GM21390 (cell line): Measurements from ENCODE around the gene TRABD.

Experiments
- ATAC-seq: cut with Tn5 transposase; IDR thresholded peaks from one replicate; pipeline ENCODE4 v1.9.1; 2021; ENCODE audit not compliant: unreplicated experiment

The TRABD gene

GRCh38 chr22:50233223-50233622 is 47.5 kb downstream of the TRABD start:
- ATAC-seq: no peak

GRCh38 chr22:50236731-50237409 is 51.2 kb downstream of the TRABD start:
- no peak for ATAC-seq

DNA sequence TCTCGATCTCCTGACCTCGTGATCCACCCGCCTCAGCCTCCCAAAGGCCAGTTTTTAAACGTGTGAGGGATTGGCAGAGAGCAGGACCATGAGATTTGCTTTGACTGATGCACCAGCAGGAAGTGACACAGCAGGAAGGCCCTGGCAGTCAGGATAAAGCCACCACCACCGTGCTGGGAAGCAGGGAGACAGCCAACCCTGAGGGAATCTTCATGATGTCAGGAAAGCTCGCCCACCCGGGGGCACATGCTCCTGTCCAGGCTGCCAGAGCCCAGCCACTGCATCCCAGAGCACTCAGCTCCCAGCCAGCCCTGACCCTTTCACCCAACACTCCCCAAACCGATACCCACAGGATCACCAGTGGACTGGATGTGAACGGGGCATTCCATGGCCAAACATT is 53.0 kb downstream of the TRABD start:
- ATAC-seq: no peak

- ATAC-seq: no peak
Observed at GRCh38 chr22:50242406-50242949, 56.8 kb downstream of the TRABD start.

- ATAC-seq: no peak
Observed at GRCh38 chr22:50243685-50244419, 58.1 kb downstream of the TRABD start.

DNA sequence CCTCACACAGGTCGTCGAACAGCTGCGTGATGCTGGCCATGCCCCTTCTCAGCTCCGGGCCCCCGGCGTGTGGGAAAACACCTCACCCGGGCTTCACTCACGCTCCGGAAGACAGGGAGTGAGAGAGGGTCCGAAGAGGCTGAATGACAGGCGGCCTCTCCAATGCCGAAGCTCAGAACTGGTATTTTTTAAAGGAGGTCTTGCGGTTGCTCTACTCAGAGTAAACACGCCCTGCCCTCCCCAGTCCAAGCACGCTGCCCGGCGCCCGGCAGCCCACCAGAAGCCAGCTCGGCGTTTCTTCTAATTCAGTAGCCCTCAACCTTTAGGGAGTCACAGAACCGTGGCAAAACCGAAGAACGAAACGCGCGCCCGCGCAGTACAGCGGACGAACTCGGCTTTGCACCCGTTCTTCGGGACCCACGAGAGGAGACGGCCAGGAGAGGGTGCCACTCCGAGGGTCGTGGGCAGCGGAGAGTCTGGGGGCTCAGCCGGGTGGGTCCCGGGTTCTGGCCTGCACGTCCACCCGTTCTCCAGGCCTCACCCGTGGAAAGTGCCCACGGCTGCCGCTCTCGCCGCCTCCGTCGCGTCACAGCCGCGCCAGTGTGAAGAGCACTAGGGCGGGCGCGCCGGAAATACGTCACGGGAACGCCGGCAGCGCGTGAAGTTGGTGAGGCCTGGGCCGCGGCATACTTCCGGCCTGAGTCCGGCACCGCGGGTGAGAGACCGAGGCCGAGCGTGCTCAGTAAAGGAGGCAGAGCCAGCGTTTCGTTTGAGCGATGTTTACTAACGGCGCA is 58.9 kb downstream of the TRABD start, which contains the start of gene TUBGCP6:
TUBGCP6 (minus strand) TSS at position 604 of the 794 bp plus-strand sequence; CDS start at position 40, 564 bp downstream.
- ATAC-seq: peak; percentile 59

DNA sequence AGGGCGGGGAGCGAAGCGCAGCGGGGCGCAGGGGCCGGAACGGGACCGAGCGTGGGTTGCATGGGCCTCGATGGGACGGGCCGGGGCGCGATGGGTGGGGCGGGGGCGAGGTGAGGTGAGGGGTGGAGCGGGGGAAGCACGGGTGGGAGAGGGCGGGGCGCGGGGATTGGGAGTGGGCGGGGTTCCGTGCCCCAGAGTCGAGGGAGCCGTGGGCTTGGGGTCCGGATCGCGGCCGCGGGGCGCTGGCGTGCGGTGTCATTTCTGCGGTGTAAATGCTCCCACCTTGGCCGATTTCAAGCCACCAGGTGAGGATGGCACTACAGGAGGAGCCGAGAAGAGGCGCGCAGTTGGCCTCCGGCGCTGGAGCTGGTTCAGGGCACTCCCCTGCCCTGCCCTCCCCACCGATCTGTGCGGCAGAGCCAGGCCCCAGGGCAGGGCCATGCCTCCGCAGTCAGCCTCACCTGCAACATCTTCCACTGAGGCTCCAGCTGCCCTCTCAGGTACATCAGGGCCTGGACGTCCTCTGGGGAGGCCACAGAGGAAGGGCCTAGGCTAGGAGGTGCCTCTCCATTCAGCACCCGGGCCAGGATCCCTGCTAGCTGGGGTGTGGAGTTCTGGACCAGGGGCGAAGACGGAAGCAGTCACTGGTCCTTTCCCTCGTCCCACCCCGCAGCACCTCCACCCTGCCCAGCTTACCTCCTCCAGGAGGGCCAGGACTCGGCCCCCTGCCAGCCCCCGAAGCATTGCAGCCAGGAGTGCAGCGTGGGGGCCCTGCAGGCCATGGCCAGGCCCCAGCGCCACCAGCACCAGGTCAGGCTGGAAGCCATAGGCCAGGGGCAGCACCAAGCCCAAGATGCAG is 59.7 kb downstream of the TRABD start:
- ATAC-seq: no peak

DNA sequence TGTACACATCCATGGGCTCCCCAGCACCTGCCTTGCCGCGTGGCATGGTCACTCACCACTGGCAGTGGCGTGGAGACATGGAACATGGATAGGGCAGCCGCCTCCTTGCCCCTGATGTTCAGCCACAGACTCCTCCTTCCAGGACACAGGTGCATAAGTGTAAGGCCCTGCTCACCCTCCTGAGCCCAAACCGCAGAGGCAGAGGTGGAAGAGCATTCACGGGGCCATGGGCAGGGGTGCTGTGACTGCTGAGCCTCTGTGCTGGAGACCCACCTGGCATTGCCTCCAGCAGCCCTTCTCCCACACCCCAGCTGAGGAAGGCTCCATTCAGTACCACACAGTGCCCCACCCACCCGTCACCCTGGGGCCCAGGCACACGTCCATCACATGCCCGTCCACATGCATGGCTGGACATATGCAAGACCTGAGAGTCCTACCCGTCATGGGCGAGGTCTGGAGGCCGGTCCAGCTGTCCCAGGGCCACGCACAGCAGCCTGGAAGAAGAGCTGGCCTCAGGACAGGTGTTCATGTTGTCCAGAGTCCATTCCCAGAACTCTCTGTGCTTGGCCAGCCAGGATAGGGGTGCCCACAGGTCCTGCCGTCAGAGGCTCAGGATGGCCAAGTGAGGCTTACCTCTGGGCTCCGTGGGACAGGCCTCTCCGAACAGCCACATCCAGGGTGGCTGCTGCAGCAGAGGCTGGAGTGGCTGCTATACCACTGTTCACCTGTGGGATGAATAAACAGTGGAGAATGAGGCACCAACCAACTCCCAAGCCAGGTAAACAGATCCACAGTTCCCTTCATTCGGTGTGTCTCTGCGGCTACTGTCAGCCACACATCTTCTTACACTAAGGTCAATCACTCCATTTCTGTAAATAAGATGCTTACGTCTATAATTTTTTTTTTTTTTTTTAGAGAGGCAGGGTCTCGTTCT is 60.8 kb downstream of the TRABD start:
- ATAC-seq: no peak

DNA sequence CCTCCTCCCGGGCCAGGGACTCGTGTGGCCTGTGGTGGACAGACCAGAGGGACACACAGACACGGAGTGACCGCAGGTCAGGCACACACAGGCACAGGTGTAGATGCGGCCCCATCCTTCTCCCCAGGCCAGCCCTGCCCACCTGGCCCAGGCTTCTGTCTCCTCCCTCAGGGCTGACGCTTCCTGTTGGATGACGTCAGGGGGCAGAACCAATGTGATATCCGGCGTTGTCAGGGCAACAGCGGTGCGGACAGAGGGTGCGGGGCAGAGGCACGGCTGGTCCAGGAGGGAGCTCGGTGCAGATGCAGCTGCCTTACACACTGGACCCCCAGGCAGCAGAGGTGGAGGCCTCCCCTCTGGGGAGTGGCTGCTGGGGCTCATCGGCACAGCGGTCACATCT is 62.0 kb downstream of the TRABD start:
- ATAC-seq: no peak

GRCh38 chr22:50248196-50249081 is 62.7 kb downstream of the TRABD start:
- no peak for ATAC-seq
